GM19324 (cell line): ENCODE data around the gene SMOC2.

Experiments
- ATAC-seq: cut with Tn5 transposase; IDR thresholded peaks from one replicate; pipeline ENCODE4 v1.9.1; 2021; ENCODE audit warnings: mild to moderate bottlenecking, moderate library complexity; ENCODE audit not compliant: unreplicated experiment, low FRiP score

Gene SMOC2

GRCh38 chr6:168415098-168415992 lies 25.6 kb upstream of the SMOC2 start:
- ATAC-seq = no peak

- no peak for ATAC-seq
Observed at GRCh38 chr6:168415993-168416530, 24.9 kb upstream of the SMOC2 start.

DNA sequence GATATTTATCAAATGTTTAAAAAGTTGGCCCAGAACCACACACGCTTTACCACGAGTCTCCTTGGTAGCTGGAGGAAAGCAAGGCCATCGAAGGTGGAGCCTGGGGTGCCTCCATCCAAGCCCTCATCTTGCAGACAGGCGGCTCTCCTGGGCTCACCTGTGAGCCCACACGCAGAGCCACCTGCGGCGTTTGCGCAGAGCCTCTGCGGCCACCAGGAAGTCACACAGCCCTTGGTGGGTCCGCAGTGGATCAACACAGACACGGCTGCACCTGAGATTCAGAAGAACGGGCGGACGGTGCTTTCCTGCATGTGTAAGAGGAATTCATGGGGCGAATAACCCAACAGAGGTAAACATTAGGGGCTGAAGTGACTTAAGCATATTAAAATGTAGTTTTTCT lies 24.5 kb upstream of the SMOC2 start:
- ATAC-seq = no peak

- ATAC-seq = no peak
Observed at GRCh38 chr6:168417191-168417590, 23.8 kb upstream of the SMOC2 start.

DNA sequence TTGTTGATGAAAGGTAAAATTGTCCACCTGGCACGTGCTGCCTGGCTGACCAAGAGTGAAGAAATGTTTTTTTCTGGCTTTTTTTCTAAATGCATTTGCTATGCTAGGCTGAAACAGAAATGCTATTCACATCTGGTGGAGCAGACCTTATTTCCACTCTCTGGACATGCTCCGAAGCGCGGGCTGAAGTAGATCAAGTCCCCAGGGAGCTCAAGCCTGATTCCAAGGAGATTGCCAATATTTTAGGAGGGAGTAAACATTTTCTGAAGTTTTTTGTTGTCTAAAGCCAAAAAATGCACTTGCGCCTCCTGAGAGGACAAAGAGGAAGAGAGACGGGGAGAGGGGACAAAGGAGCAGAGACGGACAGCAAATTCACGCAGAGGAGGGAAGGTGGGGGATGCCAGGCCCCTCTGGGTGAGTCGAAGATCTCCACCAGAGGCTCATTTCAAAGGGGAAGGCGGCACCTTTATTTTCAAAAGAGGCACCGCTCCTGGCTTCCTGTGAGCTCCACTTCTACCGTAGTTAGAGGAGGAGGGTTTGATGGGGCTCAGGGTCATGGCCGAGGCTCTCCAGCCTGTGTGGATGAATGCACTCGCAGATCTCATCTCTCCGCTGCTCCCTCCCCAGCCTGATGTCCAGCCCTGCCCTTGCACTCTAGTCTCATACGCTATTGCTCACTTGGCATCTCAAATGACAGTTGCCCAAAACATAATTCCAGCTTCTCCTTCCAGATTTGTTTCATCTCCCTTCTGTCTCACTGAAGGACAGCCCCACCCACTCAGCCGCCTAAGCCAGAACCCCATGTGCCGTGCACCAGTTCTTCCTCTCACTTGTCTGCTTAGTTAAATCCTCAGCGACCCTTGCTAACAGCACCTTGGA lies 23.1 kb upstream of the SMOC2 start:
- ATAC-seq = no peak

- ATAC-seq = no peak
Observed at GRCh38 chr6:168418711-168419121, 22.3 kb upstream of the SMOC2 start.

- ATAC-seq = no peak
Observed at GRCh38 chr6:168419569-168419968, 21.4 kb upstream of the SMOC2 start.

GRCh38 chr6:168420084-168420483 lies 20.9 kb upstream of the SMOC2 start:
- no peak for ATAC-seq

DNA sequence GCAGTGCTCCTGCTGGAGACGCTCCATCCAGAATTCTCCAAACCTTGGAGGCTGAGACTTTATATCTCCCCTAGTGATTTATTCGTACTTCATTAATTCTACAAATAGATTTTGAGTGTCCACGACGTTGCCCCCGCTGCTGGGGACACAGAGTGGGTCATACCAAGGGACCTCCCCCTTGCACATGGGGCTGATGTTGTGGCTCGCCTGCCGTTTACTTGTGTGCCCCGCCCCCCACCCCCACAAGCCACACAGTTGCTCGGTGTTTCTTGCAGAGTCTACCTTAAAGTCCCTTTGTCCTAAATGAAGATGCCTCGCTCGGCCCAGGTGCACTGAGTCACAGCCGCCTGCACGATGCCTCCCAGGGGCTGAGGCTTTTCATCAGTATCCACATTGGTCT lies 20.3 kb upstream of the SMOC2 start:
- ATAC-seq = no peak

DNA sequence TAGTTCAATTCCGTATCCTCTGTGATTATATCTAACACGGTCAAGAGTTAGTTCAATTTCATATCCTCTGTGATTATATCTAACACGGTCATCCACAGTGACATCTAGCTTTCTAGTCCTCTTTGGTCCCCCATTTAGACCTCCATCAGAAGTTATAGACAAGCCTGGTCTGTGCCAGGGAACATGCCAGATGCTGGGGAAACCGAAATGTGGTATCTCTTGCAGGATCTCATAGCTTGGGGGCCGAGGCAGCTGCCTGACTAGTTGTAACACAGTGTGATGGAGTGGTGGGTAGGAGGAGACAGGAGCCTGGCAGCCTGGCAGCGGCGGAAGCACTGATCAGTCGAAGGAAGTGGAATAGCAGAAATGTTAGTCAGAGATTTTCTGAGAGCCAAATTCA lies 13.8 kb upstream of the SMOC2 start:
- ATAC-seq = no peak

- ATAC-seq = no peak
Observed at GRCh38 chr6:168428052-168428826, 12.7 kb upstream of the SMOC2 start.

DNA sequence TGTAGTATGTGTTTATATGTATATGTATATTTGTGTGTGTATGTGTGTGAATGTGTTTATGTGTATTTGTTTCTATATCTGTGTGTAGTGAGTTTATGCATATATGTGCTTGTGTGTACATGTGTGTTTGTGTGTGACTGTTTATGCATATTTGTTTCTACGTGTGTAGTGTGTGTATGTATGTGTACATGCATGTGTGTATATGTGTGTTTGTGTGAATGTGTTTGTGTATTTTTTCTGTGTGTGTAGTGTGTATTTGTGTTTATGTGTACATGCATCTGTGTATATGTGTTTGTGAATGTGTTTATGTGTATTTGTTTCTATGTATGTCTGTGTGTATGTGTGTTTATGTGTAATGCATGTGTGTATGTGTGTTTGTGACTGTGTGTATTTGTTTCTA lies 12.1 kb upstream of the SMOC2 start:
- ATAC-seq = no peak

- ATAC-seq = no peak
Observed at GRCh38 chr6:168432196-168432595, 8.8 kb upstream of the SMOC2 start.

DNA sequence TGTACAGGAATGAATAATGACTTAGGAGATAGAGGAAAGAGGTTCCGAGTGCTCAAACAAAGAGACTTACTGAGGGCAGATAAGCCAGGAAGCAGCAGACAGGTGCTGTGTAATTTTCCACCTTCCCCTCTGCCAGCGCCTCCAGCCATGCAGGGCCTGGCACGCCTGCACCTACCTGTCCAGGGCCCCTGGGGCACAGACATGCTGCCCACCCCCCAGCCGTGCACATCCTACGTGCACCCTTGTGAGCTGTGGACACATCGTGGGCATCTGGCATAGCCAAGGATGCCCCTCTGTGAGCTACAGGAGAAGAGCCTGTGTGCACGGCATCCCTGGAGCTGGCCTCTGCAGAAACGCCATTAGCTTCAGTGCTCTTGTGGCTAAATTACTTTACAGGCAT lies 7.1 kb upstream of the SMOC2 start:
- ATAC-seq = no peak

DNA sequence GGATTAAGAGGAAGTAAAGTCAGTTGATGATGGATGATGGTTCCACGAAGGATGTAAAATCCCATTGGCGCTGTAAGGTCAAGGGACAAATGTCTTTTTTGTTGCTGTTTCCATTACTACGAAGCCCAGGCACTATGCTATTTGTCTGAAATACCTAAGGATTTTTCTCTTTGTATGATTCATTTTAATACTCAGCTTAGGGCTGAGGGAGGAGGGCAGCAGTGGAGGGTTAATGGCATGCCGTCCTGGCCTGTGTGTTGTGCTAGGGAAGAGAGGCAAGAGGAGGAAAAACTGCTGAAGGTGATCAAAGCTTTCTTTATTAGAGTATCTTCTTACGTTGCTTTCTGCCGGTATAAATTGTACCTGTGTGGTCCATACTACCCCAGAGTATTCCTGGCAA lies 6.5 kb upstream of the SMOC2 start:
- ATAC-seq = no peak

- no peak for ATAC-seq
Observed at GRCh38 chr6:168437751-168438150, 3.2 kb upstream of the SMOC2 start.

DNA sequence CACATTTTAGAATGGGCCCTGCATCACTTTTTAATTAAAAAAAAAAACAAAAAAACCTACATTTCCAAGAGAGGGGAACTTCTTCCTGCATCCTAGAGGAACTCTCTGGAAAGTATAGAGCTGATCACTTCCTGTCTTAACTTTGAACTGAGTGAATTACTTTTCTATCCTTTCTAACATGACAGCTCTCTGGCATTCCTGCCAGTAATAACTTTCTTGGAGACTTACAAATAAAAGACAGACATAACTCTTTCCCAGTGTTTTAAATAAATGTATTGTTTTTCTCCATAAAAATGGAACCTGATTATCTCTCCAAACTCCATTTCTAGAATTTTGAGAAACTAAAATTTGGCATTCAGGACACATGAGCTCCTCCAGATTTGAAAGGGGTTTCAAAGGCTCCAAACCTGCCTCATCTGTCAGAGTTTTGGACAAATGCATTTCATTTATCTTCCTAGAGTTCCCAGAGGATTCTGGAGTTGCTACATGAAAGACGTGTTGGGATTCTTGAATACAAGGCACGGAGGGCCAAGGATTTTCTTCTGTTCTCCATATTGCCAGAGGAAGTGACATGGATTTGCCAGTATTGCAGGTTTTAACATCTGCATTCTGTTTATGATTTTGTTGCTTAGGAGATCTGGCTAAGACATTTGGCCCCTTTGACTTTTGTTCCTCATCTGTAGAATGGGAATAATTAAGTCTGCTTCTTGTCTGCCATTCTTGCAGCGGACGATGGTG lies 2.0 kb upstream of the SMOC2 start:
- no peak for ATAC-seq

DNA sequence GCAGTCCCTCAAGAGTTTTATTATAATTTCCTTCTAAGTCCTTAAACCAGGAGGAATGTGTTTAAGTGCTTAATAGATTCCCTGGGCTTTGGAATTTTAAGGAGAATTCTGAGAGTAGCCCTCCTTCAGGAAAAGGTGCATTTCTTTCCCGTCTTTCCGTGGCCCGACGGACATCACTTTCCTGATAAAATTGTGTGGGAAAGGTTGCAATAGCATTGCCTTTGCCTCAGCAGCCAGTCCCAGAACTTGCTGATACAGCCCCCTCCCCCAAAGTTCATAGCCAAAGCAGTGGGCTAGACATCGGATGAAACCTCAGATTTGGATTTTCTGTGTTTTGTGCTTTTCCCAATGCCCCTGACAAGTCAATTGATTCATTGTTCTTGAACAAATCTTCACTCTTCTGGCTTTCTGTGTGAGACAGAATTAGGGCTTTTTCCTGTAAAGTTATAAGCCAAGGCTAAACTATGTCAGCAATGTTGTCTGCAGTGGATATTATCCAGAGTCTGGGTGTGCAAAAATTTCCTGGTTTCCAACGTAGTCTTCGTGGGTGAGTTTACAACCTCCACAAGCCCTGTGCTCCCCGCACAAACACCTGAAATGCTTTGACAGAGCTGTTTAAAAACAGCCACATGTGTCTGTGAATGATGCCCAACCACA lies 1.1 kb upstream of the SMOC2 start:
- no peak for ATAC-seq
